ENCODE results near the gene DHRS7B.

The DHRS7B gene

DNA sequence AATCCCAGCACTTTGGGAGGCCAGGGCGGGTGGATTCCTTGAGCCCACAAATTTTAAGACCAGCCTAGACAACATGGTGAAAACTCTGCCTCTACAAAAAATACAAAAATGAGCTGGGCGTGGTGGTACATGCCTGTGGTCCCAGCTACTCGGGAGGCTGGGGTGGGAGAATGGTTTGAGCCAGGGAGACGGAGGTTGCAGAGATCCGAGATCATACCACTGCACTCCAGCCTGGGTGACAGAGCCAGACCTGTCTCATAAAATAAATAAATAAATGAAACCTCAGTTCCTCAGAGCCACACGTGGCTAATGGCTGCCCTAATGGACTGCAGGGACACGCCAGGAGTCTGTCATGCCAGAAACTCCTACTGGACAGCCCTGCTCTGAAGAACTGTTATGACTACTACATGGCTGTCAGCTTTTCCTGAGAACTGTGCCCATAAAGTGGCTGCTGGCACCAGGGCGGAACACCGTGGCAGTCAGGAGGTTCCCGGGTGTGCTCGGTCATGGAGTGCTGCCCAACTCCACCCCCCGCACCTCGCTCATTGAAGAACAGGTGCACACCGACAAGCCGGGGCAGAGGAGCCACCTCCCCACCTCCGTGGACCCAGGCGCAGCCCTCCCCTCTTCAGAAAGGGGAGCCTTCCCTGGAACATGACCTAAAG is 82.9 kb downstream of the DHRS7B start:
- DNase-seq = no peak
- H3K27me3 Mint-ChIP-seq (ENCODE audit: low read depth, poor library complexity) = no peaks in the 10 kb centered on the region
- H3K9me3 Mint-ChIP-seq = no peaks in the 10 kb centered on the region
- H3K4me1 Mint-ChIP-seq = peaks cover 54% of the 10 kb centered on the region
- no peak overlapping the region for H3K4me3 Mint-ChIP-seq
- H3K27ac Mint-ChIP-seq = no peak overlapping the region
- TF ChIP-seq, protein P1, sequence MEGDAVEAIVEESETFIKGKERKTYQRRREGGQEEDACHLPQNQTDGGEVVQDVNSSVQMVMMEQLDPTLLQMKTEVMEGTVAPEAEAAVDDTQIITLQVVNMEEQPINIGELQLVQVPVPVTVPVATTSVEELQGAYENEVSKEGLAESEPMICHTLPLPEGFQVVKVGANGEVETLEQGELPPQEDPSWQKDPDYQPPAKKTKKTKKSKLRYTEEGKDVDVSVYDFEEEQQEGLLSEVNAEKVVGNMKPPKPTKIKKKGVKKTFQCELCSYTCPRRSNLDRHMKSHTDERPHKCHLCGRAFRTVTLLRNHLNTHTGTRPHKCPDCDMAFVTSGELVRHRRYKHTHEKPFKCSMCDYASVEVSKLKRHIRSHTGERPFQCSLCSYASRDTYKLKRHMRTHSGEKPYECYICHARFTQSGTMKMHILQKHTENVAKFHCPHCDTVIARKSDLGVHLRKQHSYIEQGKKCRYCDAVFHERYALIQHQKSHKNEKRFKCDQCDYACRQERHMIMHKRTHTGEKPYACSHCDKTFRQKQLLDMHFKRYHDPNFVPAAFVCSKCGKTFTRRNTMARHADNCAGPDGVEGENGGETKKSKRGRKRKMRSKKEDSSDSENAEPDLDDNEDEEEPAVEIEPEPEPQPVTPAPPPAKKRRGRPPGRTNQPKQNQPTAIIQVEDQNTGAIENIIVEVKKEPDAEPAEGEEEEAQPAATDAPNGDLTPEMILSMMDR (IDR thresholded peaks at IDR 0.05) = no peak
- peaks cover 17% of the 10 kb centered on the region for H3K36me3 Mint-ChIP-seq (ENCODE audit: low read depth)

DNA sequence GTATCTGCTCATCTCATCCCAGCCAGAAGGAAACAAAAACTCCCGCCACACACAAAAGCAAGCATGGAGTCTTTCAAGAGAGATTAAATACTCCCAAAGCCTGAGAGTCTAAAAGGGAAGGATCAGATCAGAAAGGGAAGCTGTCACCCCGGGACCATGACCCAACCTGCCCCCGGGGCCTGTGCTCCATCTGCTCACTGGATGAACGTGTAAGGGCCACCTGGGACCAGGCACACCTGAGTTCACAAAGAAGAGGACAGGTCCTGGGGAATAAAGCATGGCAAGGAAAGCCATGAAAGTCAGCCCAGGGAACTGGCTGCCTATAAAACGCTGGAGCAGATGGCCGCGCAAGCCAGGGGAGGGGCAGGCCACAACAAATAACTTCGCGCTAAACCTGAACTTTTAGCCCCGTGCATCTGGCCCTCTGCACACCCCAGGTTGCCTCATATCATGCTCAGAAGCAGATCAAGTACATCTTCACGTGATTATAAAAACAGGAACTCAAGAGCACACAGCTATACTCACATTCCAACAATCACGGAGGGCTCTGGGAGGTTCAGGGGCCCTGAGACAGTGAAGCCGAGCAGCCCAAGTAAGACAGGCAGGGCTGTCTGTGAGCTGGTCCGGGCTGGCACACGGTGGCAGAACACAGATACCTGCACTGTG is 83.8 kb downstream of the DHRS7B start:
- H3K27me3 Mint-ChIP-seq (ENCODE audit: low read depth, poor library complexity) = no peaks in the 10 kb centered on the region
- H3K4me3 Mint-ChIP-seq = no peak overlapping the region
- peaks cover 54% of the 10 kb centered on the region for H3K4me1 Mint-ChIP-seq
- peak overlapping the region; percentile 51 for H3K27ac Mint-ChIP-seq
- peaks cover 13% of the 10 kb centered on the region for H3K36me3 Mint-ChIP-seq (ENCODE audit: low read depth)
- TF ChIP-seq, protein P1 (IDR thresholded peaks at IDR 0.05) = no peak
- no peaks in the 10 kb centered on the region for H3K9me3 Mint-ChIP-seq
- no peak for DNase-seq

DNA sequence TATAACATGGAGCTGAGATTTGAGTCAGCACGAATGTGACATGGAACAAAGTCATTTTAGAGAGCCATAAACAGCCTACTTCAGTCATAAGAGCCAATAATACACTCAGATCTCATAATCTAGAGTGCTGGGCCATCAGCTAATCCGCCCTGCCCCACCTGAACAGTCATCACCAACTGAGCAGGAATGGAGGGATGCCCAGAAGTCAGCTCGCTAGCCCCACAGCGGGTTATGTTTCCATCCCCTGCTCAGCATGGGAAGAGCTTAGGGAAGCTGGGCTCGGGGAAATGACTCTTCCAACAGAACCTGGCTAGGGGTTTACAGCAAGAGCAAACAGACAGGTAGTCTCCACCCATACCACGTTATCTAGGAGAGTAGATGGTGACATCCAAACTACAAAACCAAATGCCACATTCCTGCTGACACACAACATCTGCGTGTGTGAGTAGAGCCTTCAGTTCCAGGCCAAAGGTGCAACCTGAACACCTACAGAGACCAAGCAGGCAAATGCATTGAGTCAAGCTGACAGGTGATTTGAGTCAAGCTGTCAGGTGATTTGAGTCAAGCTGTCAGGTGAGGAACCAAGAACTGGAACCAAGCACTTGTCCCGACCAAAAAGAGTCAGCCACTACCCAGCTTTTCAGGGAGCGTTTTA is 85.2 kb downstream of the DHRS7B start:
- no peak overlapping the region for H3K27ac Mint-ChIP-seq
- H3K9me3 Mint-ChIP-seq = no peaks in the 10 kb centered on the region
- DNase-seq = no peak
- peaks cover 11% of the 10 kb centered on the region for H3K36me3 Mint-ChIP-seq (ENCODE audit: low read depth)
- peak overlapping the region; percentile 97 for H3K4me3 Mint-ChIP-seq
- H3K27me3 Mint-ChIP-seq (ENCODE audit: low read depth, poor library complexity) = no peaks in the 10 kb centered on the region
- TF ChIP-seq, protein P1 (IDR thresholded peaks at IDR 0.05) = no peak
- H3K4me1 Mint-ChIP-seq = peaks cover 58% of the 10 kb centered on the region

DNA sequence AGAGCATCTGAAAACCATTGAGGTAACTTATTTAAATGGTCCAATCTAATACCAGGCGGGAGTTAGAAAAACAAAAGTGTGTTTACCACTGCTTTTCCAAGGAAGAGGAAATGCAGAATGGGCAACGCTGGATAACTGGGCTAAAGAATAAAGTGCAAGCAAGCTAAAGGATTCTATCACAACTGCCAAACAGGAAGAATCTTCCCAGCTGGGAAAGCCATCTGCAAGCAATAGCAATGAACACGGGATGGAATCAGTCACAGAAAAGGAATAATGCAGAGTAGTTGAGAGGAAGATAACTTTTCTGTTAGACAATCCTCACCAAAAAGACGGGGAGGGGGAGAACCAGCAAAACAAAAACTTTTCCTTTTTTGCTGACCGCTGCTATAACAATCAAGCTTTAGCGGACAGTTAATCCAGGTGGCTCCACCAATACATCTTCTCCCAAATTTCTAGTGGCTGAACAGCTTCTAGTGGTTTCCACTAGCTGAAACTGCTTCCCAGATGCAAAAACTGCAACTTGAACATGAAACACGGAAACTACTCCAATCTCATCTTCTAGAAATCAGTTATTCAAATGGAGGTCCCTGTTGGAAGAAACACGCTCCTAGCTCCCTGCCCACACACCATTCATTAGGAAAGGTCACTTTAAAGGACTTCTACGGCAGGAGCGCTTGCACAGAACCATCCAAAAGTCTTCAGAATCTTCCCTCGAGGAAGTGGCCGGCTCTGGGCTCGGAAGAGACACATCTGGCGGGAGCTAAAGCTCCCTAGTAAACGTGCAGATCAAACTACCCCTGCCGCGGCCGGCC is 86.3 kb downstream of the DHRS7B start:
- no peaks in the 10 kb centered on the region for H3K9me3 Mint-ChIP-seq
- no peak for DNase-seq
- H3K27me3 Mint-ChIP-seq (ENCODE audit: low read depth, poor library complexity) = no peaks in the 10 kb centered on the region
- peak overlapping the region; percentile 97 for H3K4me3 Mint-ChIP-seq
- peaks cover 59% of the 10 kb centered on the region for H3K4me1 Mint-ChIP-seq
- peak overlapping the region; percentile 86 for H3K27ac Mint-ChIP-seq
- TF ChIP-seq, protein P1 (IDR thresholded peaks at IDR 0.05) = no peak
- H3K36me3 Mint-ChIP-seq (ENCODE audit: low read depth) = peaks cover 5% of the 10 kb centered on the region

DNA sequence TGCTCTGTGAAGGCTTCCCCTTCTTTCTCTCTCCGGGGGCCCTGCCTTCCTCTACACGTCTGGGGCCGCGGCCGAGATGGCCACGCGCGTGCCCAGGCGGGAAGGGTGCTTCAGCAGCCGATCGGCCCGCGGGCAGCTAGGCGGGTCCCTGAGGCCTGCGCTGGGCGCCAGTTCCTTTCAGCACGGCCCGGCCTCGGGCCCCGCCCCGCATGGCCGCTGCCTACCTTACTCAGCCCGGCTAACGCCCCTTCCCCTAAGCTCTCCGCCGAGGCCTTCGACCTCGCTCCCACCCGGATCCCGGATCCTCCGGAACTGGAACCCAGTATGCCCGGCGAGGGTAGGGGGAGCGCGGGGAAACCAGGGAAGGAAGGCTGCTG is 86.9 kb downstream of the DHRS7B start:
- H3K4me3 Mint-ChIP-seq = peak overlapping the region; percentile 97
- TF ChIP-seq, protein P1 (IDR thresholded peaks at IDR 0.05) = no peak
- peaks cover 56% of the 10 kb centered on the region for H3K4me1 Mint-ChIP-seq
- no peaks in the 10 kb centered on the region for H3K27me3 Mint-ChIP-seq (ENCODE audit: low read depth, poor library complexity)
- DNase-seq = peak; percentile 69
- H3K36me3 Mint-ChIP-seq (ENCODE audit: low read depth) = peaks cover 2% of the 10 kb centered on the region
- H3K9me3 Mint-ChIP-seq = no peaks in the 10 kb centered on the region
- H3K27ac Mint-ChIP-seq = peak overlapping the region; percentile 96
